BJ (cell line): ENCODE data around the gene INPP5D. TPM values are rescaled to one million over a fixed set of nuclear protein-coding genes. Genes with fewer than 3 reads are reported as not detected.

Source experiments
- CTCF ChIA-PET: fragments of 350-600 bp; formaldehyde crosslinking; extraction: SDS; loops from one replicate; lab custom pipeline; 2021; ENCODE audit warnings: antibody characterized with exemption, inconsistent platforms; lab: Yijun Ruan, JAX
- POLR2A ChIA-PET: fragments of 300-600 bp; sonication (Branson Sonifier 250); formaldehyde crosslinking; extraction: SDS; loops from one replicate; lab custom pipeline; 2021; ENCODE audit warnings: antibody characterized with exemption; lab: Charles Lee
- DNase-seq: peaks from one replicate; pipeline ENCODE4 v3.0.0-alpha.2; 2011; ENCODE audit warnings: low read depth
- H3K27me3 ChIP-seq: 2 replicates; pipeline ENCODE4 v1.6.0; 2011; ENCODE audit warnings: low read length; ENCODE audit not compliant: control insufficient read depth, insufficient read depth
- H3K36me3 ChIP-seq: 2 replicates; pipeline ENCODE4 v1.5.1; 2011; ENCODE audit warnings: low read length; ENCODE audit not compliant: control insufficient read depth, insufficient read depth
- H3K4me3 ChIP-seq: 2 replicates; pipeline ENCODE4 v1.5.1; 2011; ENCODE audit warnings: low read depth, mild to moderate bottlenecking, control low read depth, low read length
- CTCF ChIP-seq: IDR thresholded peaks from 2 replicates; pipeline ENCODE4 v1.5.1; 2011; ENCODE audit warnings: low read depth, mild to moderate bottlenecking, control low read depth, inconsistent platforms, low read length, moderate library complexity; ENCODE audit not compliant: insufficient read depth
- polyA plus RNA-seq: library from polyadenylated mRNA; depleted of rRNA; stranded (reverse); fragments of >200 nt; gene quantifications from 2 replicates; pipeline ENCODE4 v1.2.3, GENCODE V29; 2011

INPP5D gene
- polyA plus RNA-seq, 1 experiment: 0.38 TPM

DNA sequence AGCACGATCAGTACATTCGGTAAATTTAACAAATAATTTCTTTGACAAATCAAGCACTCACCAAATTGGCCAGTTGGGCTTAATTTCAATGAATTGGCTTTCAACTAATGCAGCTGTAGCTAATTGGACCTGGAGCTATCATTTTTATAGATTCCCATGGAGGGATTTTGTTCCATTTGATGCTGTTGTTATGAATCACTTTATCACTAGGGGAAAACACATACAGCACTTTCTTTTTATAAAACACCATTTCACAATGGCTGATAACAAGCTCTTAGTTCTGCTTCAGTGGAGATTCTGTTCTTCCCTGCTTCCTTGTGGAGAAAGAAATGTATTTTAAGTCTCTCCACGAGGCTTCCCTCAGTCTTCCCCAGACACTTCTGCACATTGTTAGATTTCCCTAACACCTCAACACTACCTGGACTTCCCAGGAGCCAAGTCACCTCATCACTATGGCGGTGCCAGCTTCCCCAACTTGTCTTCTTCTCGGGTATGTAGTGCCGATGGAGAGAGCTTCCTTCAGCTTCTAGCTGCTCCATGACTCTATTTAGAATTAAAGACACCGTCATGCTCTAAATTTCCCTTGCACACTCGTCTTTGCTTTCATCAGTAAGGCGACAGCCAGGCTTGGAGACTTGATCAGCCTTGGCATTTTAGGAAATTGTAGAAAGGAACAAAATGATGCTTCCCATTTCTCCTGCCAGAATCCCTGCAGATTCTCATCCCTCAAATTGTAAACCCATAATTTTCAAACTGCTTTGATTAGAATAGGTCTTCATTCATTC is 72.0 kb downstream of the INPP5D start:
- no peak for DNase-seq

GRCh38 chr2:233133239-233133638 is 73.1 kb downstream of the INPP5D start:
- no peaks in the 10 kb centered on the region for H3K36me3 ChIP-seq
- CTCF ChIA-PET: no interaction called here
- no peak for DNase-seq
- POLR2A ChIA-PET: no interaction called here
- H3K4me3 ChIP-seq: no peak overlapping the region
- H3K27me3 ChIP-seq: peaks cover 3% of the 10 kb centered on the region; the same call in 1 of the 2 replicates
- TF ChIP-seq CTCF: no peak

More for the DNA sequence above, 72.0 kb downstream of the INPP5D start:
- TF ChIP-seq CTCF: no peak
- peaks cover 3% of the 10 kb centered on the region; the same call in 1 of the 2 replicates for H3K27me3 ChIP-seq
- ChIA-PET POLR2A (no interaction called here), CTCF (interaction anchor here (1.7 kb wide), 1 partner anchor 11 kb away, joined by 3 read pairs; no protein-coding TSS in a partner anchor)
- H3K36me3 ChIP-seq: no peaks in the 10 kb centered on the region
- no peak overlapping the region for H3K4me3 ChIP-seq

GRCh38 chr2:233135421-233135820 is 75.3 kb downstream of the INPP5D start:
- CTCF ChIA-PET: no interaction called here
- no peak for DNase-seq
- Histone ChIP-seq H3K36me3 (no peaks in the 10 kb centered on the region), H3K4me3 (no peak overlapping the region), H3K27me3 (peaks cover 1% of the 10 kb centered on the region; the same call in 1 of the 2 replicates)
- POLR2A ChIA-PET: no interaction called here
- no peak for TF ChIP-seq CTCF

DNA sequence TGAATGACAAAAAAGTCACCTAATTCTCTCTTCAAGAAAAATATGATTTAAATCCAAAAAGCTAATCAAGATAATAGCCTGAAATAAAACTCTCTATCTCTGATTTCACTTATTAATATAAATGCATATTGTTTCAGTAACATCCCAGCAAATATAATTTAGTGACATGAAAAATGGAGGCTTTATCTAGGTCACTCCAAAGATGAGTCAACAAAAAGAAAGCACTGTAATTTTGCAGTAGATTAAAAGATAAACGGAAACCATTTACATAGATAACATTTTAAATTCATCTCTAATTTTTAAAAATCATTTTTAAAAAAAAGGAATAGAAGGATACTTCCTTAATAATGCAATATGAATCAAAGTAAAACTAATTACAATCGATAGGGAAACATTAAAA is 76.9 kb downstream of the INPP5D start:
- CTCF ChIA-PET: no interaction called here
- no peak for TF ChIP-seq CTCF
- POLR2A ChIA-PET: no interaction called here
- H3K36me3 ChIP-seq: no peaks in the 10 kb centered on the region
- H3K4me3 ChIP-seq: no peak overlapping the region
- H3K27me3 ChIP-seq: 0 out of 2 replicates have a peak, but pooled peaks cover 1% of the 10 kb centered on the region
- no peak for DNase-seq

DNA sequence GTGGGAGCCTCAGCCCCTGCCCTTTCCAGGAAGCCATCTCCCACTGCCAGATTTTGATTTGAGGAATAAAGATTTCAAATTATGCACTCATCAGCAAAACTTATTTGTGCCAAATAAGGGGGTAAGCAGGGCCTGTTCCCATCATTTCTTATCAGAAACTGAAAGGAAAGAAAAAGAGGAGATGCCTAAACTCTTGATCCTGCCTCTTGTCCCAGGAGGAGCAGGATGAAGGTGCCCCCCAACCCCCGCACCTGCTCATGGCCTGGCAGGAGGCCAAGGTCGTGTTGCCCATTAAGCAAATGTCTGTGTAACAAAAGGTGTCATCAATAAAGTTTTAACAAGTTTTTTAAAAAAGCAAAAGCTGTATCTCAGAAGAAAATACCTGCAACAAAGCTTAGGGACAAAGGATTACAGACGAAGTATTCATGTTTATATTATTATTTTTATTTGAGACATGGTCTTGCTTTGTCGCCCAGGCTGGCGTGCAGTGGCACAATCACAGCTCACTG is 80.0 kb downstream of the INPP5D start:
- ChIA-PET POLR2A (no interaction called here), CTCF (interaction anchor here (1.1 kb wide), 1 partner anchor 285 kb away, joined by 3 read pairs; no protein-coding TSS in a partner anchor)
- H3K27me3 ChIP-seq: no peaks in the 10 kb centered on the region
- no peak for DNase-seq
- no peak overlapping the region for H3K4me3 ChIP-seq
- TF ChIP-seq CTCF: no peak
- no peaks in the 10 kb centered on the region for H3K36me3 ChIP-seq
